K562 (cell line): Measurements from ENCODE around the gene PTPRR. TPM values are rescaled to one million over a fixed set of nuclear protein-coding genes. Genes with fewer than 3 reads are reported as not detected.

Source experiments
- ATAC-seq: fragments of 200-7000 bp; cut with Tn5 transposase; 3 replicates; pipeline ENCODE4 v1.9.1; 2020; ENCODE audit warnings: moderate library complexity
- BruUV-seq: library from RNA; stranded (reverse); fragments of 400-500 nt; replicated peaks from 2 replicates; lab custom pipeline; 2021; lab: Mats Ljungman, UMichigan
- CTCF ChIA-PET: fragments of 300-600 bp; formaldehyde crosslinking; extraction: SDS; loops from one replicate; lab custom pipeline; 2021; ENCODE audit warnings: low intra/inter-chr PET ratio; lab: Yijun Ruan, JAX
- POLR2A ChIA-PET: fragments of 300-600, 350-650 bp; sonication (Branson Sonifier 250); formaldehyde crosslinking; extraction: SDS; loops from one replicate; lab custom pipeline; 2021; ENCODE audit warnings: antibody characterized with exemption, inconsistent platforms; lab: Yijun Ruan, JAX
- DNase-seq, 4 experiments: peaks; one replicate each; pipeline versions ENCODE4 v3.0.0 to v3.0.0-alpha.2; 2011 to 2018; ENCODE audit warnings: low spot score in 3 of 4, mixed read lengths in 3 of 4; ENCODE audit errors: extremely low read depth in 1 of 4
- FAIRE-seq: peaks from 2 replicates; lab custom pipeline; 2011; peaks lifted over from hg19 to GRCh38; lab: Jason Lieb, UNC
- H2AFZ ChIP-seq: 2 replicates; pipeline ENCODE4 v1.6.0; 2011; ENCODE audit warnings: low read depth, low read length, control low read depth, inconsistent platforms
- H3K27ac ChIP-seq: fragments of 200-600 bp; 3 replicates; pipeline ENCODE4 v1.8.0; 2011; ENCODE audit warnings: low read depth, mild to moderate bottlenecking, control low read depth, inconsistent platforms, low read length, moderate library complexity, mixed read lengths; ENCODE audit errors: extremely low read depth
- H3K27me3 ChIP-seq, 2 experiments: fragments of 300-600 bp in 1 of 2; 2 replicates in 1 of 2; 3 replicates in 1 of 2; pipeline versions ENCODE4 v1.6.0 to v1.8.0; 2011; ENCODE audit warnings: inconsistent platforms in 2 of 2, low read length in 2 of 2, mild to moderate bottlenecking in 1 of 2, mixed read lengths in 1 of 2, moderate library complexity in 1 of 2; ENCODE audit not compliant: control insufficient read depth in 2 of 2, insufficient read depth in 2 of 2
- H3K36me3 ChIP-seq: fragments of 300-600 bp; 3 replicates; pipeline ENCODE4 v1.8.0; 2011; ENCODE audit warnings: mild to moderate bottlenecking, low read length, inconsistent platforms; ENCODE audit not compliant: control insufficient read depth, insufficient read depth
- H3K4me1 ChIP-seq, 2 experiments: fragments of 200-600 bp in 1 of 2; replicated peaks in 1 of 2; 2 replicates in 1 of 2; 3 replicates in 1 of 2; pipeline versions ENCODE4 v1.5.1 to v1.8.0; 2011; ENCODE audit warnings: inconsistent platforms in 2 of 2, low read length in 2 of 2, mild to moderate bottlenecking in 1 of 2, mixed read lengths in 1 of 2, moderate library complexity in 1 of 2; ENCODE audit not compliant: control insufficient read depth in 2 of 2, insufficient read depth in 2 of 2
- H3K4me2 ChIP-seq: 2 replicates; pipeline ENCODE4 v1.6.1; 2011; ENCODE audit warnings: low read length, control low read depth, inconsistent platforms, mixed read lengths; ENCODE audit not compliant: insufficient read depth
- H3K4me3 ChIP-seq: fragments of 200-600 bp; sonication (generic), shearing (Covaris generic); 2 replicates; pipeline ENCODE4 v1.5.1; 2016; ENCODE audit warnings: control low read depth, inconsistent platforms
- H3K79me2 ChIP-seq: fragments of 200-600 bp; 3 replicates; pipeline ENCODE4 v1.8.0; 2011; ENCODE audit warnings: low read length, inconsistent platforms; ENCODE audit not compliant: control insufficient read depth, insufficient read depth
- H3K9ac ChIP-seq, 2 experiments: 2 replicates each; pipeline versions ENCODE4 v1.6.0 to v1.6.1; 2011; ENCODE audit warnings: low read depth in 2 of 2, low read length in 2 of 2, control low read depth in 1 of 2, inconsistent platforms in 1 of 2, mild to moderate bottlenecking in 1 of 2, mixed read lengths in 1 of 2; ENCODE audit not compliant: insufficient read depth in 1 of 2
- H3K9me1 ChIP-seq: one replicate; pipeline ENCODE4 v1.6.0; 2011; ENCODE audit warnings: inconsistent platforms, mild to moderate bottlenecking, low read length, moderate library complexity; ENCODE audit not compliant: control insufficient read depth, insufficient read depth
- H3K9me3 ChIP-seq: replicated peaks from 2 replicates; pipeline ENCODE4 v1.5.1; 2011; ENCODE audit warnings: low read depth, low read length, inconsistent platforms; ENCODE audit not compliant: control insufficient read depth, insufficient read depth
- H4K20me1 ChIP-seq: replicated peaks from 2 replicates; pipeline ENCODE4 v1.6.1; 2011; ENCODE audit warnings: low read length, inconsistent platforms, mixed read lengths; ENCODE audit not compliant: control insufficient read depth, insufficient read depth
- BRD9 ChIP-seq: fragments of 450-650 bp; IDR thresholded peaks from 2 replicates; pipeline ENCODE4 v1.6.1; 2018; ENCODE audit warnings: low read depth; ENCODE audit not compliant: partially characterized antibody
- CEBPB ChIP-seq: fragments of 450-650 bp; IDR thresholded peaks from 2 replicates; pipeline ENCODE4 v1.6.1; 2016; ENCODE audit warnings: missing genetic modification characterization, missing compliant biosample characterization
- ETS2 ChIP-seq: IDR thresholded peaks from 2 replicates; pipeline ENCODE4 v1.6.1; 2016; ENCODE audit warnings: borderline replicate concordance, missing genetic modification characterization, mild to moderate bottlenecking, moderate library complexity, missing compliant biosample characterization; ENCODE audit not compliant: poor library complexity, severe bottlenecking
- ETV5 ChIP-seq: sonication (generic); formaldehyde crosslinking; IDR thresholded peaks from 2 replicates; pipeline ENCODE4 v1.4.0; 2020; ENCODE audit warnings: low read depth, mild to moderate bottlenecking, missing genetic modification reagents
- HDAC1 ChIP-seq, 2 experiments: fragments of 450-650 bp; IDR thresholded peaks; 2 replicates each; pipeline ENCODE4 v1.6.1; 2016 to 2017; ENCODE audit warnings: inconsistent platforms in 1 of 2, mild to moderate bottlenecking in 1 of 2, moderate library complexity in 1 of 2
- ILK ChIP-seq: fragments of 450-650 bp; IDR thresholded peaks from 2 replicates; pipeline ENCODE4 v1.6.1; 2016; ENCODE audit warnings: missing genetic modification characterization, low read depth, mild to moderate bottlenecking, missing compliant biosample characterization, moderate library complexity, borderline replicate concordance
- MEIS2 ChIP-seq: fragments of 450-650 bp; IDR thresholded peaks from 2 replicates; pipeline ENCODE4 v1.6.1; 2014; ENCODE audit warnings: mild to moderate bottlenecking; ENCODE audit not compliant: partially characterized antibody
- PCBP2 ChIP-seq: fragments of 200-400 bp; formaldehyde crosslinking; IDR thresholded peaks from 2 replicates; pipeline ENCODE4 v1.6.1; 2018; ENCODE audit warnings: low read length, low read depth, mild to moderate bottlenecking, moderate library complexity; ENCODE audit not compliant: poor library complexity, severe bottlenecking
- POLR2A ChIP-seq: fragments of 450-650 bp; conservative IDR thresholded peaks from 2 replicates; pipeline ENCODE4 v1.6.1; 2016
- PURB ChIP-seq: sonication (generic); formaldehyde crosslinking; IDR thresholded peaks from 2 replicates; pipeline ENCODE4 v1.9.0; 2021; ENCODE audit warnings: low read depth, mild to moderate bottlenecking, missing genetic modification reagents
- SAFB2 ChIP-seq: fragments of 200-400 bp; formaldehyde crosslinking; IDR thresholded peaks from 2 replicates; pipeline ENCODE4 v1.6.1; 2018; ENCODE audit warnings: borderline replicate concordance, low read length, low read depth, moderate library complexity; ENCODE audit not compliant: severe bottlenecking
- SAP30 ChIP-seq: fragments of 200-600 bp; sonication (generic); IDR thresholded peaks from 2 replicates; pipeline ENCODE4 v1.6.1; 2012; ENCODE audit warnings: borderline replicate concordance, low read depth, mild to moderate bottlenecking, moderate library complexity, low read length, control low read depth, inconsistent platforms; ENCODE audit not compliant: insufficient read depth, poor library complexity, severe bottlenecking
- SOX6 ChIP-seq: fragments of 450-650 bp; IDR thresholded peaks from 2 replicates; pipeline ENCODE4 v1.6.1; 2014; ENCODE audit warnings: mild to moderate bottlenecking
- TAF9B ChIP-seq: fragments of 450-650 bp; IDR thresholded peaks from 2 replicates; pipeline ENCODE4 v1.6.1; 2018; ENCODE audit warnings: mild to moderate bottlenecking; ENCODE audit not compliant: partially characterized antibody
- TCF7L2 ChIP-seq: fragments of 150-350 bp; IDR thresholded peaks from 2 replicates; pipeline ENCODE4 v1.6.1; 2016; ENCODE audit warnings: low read depth, mild to moderate bottlenecking, low read length, moderate library complexity
- TRIM24 ChIP-seq, 2 experiments: fragments of 450-650 bp; IDR thresholded peaks; 2 replicates each; pipeline ENCODE4 v1.6.1; 2016
- ZNF143 ChIP-seq: sonication (generic); formaldehyde crosslinking; IDR thresholded peaks from 2 replicates; pipeline ENCODE4 v1.9.0; 2022; ENCODE audit warnings: mild to moderate bottlenecking, missing genetic modification reagents
- ZNF175 ChIP-seq: fragments of 200-800 bp; sonication (Bioruptor generic); IDR thresholded peaks from 2 replicates; pipeline ENCODE4 v1.6.1; 2016; ENCODE audit warnings: low read depth, mild to moderate bottlenecking, missing genetic modification characterization, missing compliant biosample characterization
- ZNF217 ChIP-seq: sonication (generic); formaldehyde crosslinking; IDR thresholded peaks from 2 replicates; pipeline ENCODE4 v1.8.0; 2022; ENCODE audit warnings: mild to moderate bottlenecking, missing genetic modification reagents
- ZNF583 ChIP-seq: fragments of 250-450 bp; sonication (Bioruptor Pico); IDR thresholded peaks from 2 replicates; pipeline ENCODE4 v1.4.0; 2020
- ZNF695 ChIP-seq: fragments of 450-650 bp; formaldehyde crosslinking; IDR thresholded peaks from 2 replicates; pipeline ENCODE4 v1.4.0; 2020; ENCODE audit warnings: mild to moderate bottlenecking, moderate library complexity
- WGBS: fragments of 100-300 bp; shearing (Covaris generic); methylation state at CpG from one replicate; pipeline ENCODE4 v1.1.6; 2016; ENCODE audit warnings: low coverage, mixed read lengths; ENCODE audit not compliant: insufficient coverage; ENCODE audit errors: missing lambda C conversion rate; 5-methylcytosine and 5-hydroxymethylcytosine counted together
- in situ Hi-C: fragments of 300-500 bp; cut with MboI; formaldehyde crosslinking; loops from 4 replicates; pipeline ENCODE4 v1.15.0; 2018; ENCODE audit warnings: inconsistent platforms, mixed read lengths
- intact Hi-C: fragments of 100-400 bp; cut with micrococcal nuclease; formaldehyde crosslinking; loops from 2 replicates; pipeline ENCODE4 v1.14.2; 2022
- polyA plus RNA-seq, 8 experiments: library from polyadenylated mRNA; depleted of rRNA in 4 of 8; stranded (reverse) in 5 of 8; unstranded in 3 of 8; fragments of >200 nt; fragmentation: Nextera tagmentation in 2 of 8; fragmentation: Illumina TruSeq in 1 of 8; extraction: Ambion mirVana in 2 of 8; extraction: Trizol in 1 of 8; gene quantifications; 2 replicates each; pipeline versions ENCODE4 v1.2.1 to v1.2.3, GENCODE V29; 2011 to 2014; ENCODE audit warnings: inconsistent platforms in 1 of 8, missing spikeins in 1 of 8
- total RNA-seq, 7 experiments: library from RNA; depleted of rRNA in 6 of 7; stranded (reverse); fragments of >200 nt in 6 of 7; fragmentation: Illumina TruSeq in 2 of 7; extraction: Trizol in 2 of 7; gene quantifications; 2 replicates each; pipeline versions ENCODE4 v1.2.1 to v1.2.3, GENCODE V29; 2011 to 2021; ENCODE audit warnings: low replicate concordance in 1 of 7
- TF ChIP-seq, protein P1 (sequence below): fragments of 250-450 bp; sonication (Bioruptor Pico); IDR thresholded peaks from 2 replicates; pipeline ENCODE4 v1.9.0; 2021; ENCODE audit warnings: mild to moderate bottlenecking, inconsistent platforms

PTPRR gene
- total and polyA plus RNA-seq, 9 of the 15 experiments (the other 6 are each of a cell fraction or from before 2014, with no cell fraction given), result 6.6 to 41.7 (median 12.3) TPM

DNA sequence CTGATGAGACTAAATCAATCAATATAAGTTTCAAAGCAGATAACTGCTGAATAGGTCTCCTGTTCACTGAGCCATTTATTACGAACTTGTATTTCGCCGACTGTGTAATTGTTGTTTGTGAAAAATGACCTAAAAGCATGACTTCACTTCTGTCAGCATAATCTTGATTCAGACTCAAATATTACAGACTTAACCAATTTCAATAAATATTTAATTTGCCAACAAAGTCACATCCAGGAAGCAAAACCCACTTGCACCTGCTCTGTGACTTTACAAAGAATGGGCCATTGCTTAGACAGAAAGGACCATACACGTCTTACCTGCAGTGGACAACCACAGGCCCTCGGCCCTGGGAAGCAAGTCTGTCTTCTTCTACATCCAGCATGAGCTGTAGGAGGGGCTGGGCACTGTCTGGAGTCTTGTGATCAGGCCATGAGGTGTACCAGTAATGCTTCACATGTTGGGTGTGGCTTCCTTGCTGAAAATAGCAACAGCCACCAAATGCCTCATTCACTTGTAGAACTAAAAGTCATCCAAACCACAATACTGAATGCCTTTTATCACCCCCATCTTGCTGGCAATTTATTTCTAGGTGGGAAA is 259.8 kb downstream of the PTPRR start:
- FAIRE-seq (peak; percentile 83), ATAC-seq (peak; percentile 91), DNase-seq (peak; percentile 27 to 95 (median 54))
- Histone ChIP-seq H3K9ac (peak overlapping the region in 1 of 2 experiments; percentile 74; a peak in 3 of 4 replicates), H4K20me1 (no peaks in the 10 kb centered on the region), H3K36me3 (peaks cover 4% of the 10 kb centered on the region; the same call in 1 of the 3 replicates), H3K4me1 (peaks cover 4 to 43% of the 10 kb centered on the region in 2 experiments), H3K4me2 (peak overlapping the region; percentile 69), H3K9me1 (no peaks in the 10 kb centered on the region), H3K79me2 (peaks cover 7% of the 10 kb centered on the region), H3K27me3 (no peaks in the 10 kb centered on the region), H3K27ac (peak overlapping the region; percentile 81), H3K9me3 (no peaks in the 10 kb centered on the region), H2AFZ (peak overlapping the region; percentile 70), H3K4me3 (peak overlapping the region; percentile 33)
- intact Hi-C loops (loop anchor here (1.0 to 5.0 kb wide), 2 partner anchors 49 to 53 kb away; no protein-coding TSS in a partner anchor), in situ Hi-C loops (no loop called here)
- ChIA-PET POLR2A (interaction anchor here (0.5 to 2.7 kb wide), 4 partner anchors 12 to 666 kb away, joined by 3 to 15 read pairs (median 4); no protein-coding TSS in a partner anchor), CTCF (no interaction called here)
- BruUV-seq, result no TSS peak
- 11% methylated on average over 5 of the region's 5 CpGs for WGBS
- TF ChIP-seq ZNF583 (CRISPR knock-in tag), result peak; percentile 68; the same call in 1 of the 2 replicates
- peak; percentile 58 for TF ChIP-seq TAF9B
- TF ChIP-seq SAFB2, result no peak
- TF ChIP-seq ZNF175 (CRISPR knock-in tag), result peak; percentile 26; the same call in 1 of the 2 replicates
- no peak for TF ChIP-seq TRIM24 (IDR thresholded peaks at IDR 0.05)
- peak; percentile 78 for TF ChIP-seq BRD9
- TF ChIP-seq ETV5 (CRISPR knock-in tag), result no peak
- no peak for TF ChIP-seq ZNF217 (CRISPR knock-in tag)
- no peak for TF ChIP-seq TCF7L2
- peak in 1 of 2 experiments; percentile 61; a peak in 2 of 4 replicates for TF ChIP-seq HDAC1 (IDR thresholded peaks at IDR 0.05)
- no peak for TF ChIP-seq ETS2 (tag)
- TF ChIP-seq SOX6, result peak; percentile 80
- TF ChIP-seq CEBPB (tag), result no peak
- TF ChIP-seq, protein P1, sequence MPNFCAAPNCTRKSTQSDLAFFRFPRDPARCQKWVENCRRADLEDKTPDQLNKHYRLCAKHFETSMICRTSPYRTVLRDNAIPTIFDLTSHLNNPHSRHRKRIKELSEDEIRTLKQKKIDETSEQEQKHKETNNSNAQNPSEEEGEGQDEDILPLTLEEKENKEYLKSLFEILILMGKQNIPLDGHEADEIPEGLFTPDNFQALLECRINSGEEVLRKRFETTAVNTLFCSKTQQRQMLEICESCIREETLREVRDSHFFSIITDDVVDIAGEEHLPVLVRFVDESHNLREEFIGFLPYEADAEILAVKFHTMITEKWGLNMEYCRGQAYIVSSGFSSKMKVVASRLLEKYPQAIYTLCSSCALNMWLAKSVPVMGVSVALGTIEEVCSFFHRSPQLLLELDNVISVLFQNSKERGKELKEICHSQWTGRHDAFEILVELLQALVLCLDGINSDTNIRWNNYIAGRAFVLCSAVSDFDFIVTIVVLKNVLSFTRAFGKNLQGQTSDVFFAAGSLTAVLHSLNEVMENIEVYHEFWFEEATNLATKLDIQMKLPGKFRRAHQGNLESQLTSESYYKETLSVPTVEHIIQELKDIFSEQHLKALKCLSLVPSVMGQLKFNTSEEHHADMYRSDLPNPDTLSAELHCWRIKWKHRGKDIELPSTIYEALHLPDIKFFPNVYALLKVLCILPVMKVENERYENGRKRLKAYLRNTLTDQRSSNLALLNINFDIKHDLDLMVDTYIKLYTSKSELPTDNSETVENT (CRISPR knock-in tag), result peak; percentile 67; the same call in 1 of the 2 replicates
- TF ChIP-seq SAP30, result no peak
- TF ChIP-seq ILK (tag), result no peak
- peak; percentile 89 for TF ChIP-seq POLR2A
- TF ChIP-seq PCBP2, result no peak
- no peak for TF ChIP-seq ZNF695 (CRISPR knock-in tag)
- TF ChIP-seq MEIS2, result no peak
- TF ChIP-seq ZNF143, result no peak
- no peak for TF ChIP-seq PURB (CRISPR knock-in tag)
